Measurements from ENCODE around the gene DEFB132. TPM values are rescaled to one million over a fixed set of nuclear protein-coding genes. Genes with fewer than 3 reads are reported as not detected.
A peak's percentile ranks its signal among the peaks of the same experiment; 100 is the strongest.

The DEFB132 gene
- total and polyA plus RNA-seq, 2 of the 13 experiments (the other 11 are each of a cell fraction or from before 2014, with no cell fraction given), result not detected

- no peak for TF ChIP-seq E2F1 (CRISPR knock-in tag; IDR thresholded peaks at IDR 0.05)
- no peak for TF ChIP-seq ZNF234 (CRISPR knock-in tag; conservative IDR thresholded peaks at IDR 0.05)
- TF ChIP-seq TCF7L2 (IDR thresholded peaks at IDR 0.05; ENCODE audit: low read depth, low read length), result no peak
- no peak for TF ChIP-seq RXRB (CRISPR knock-in tag; IDR thresholded peaks at IDR 0.05; ENCODE audit: borderline replicate concordance)
- no peak for TF ChIP-seq ZNF343 (CRISPR knock-in tag; IDR thresholded peaks at IDR 0.05)
- TF ChIP-seq NRL (CRISPR knock-in tag; IDR thresholded peaks at IDR 0.05; ENCODE audit: borderline replicate concordance), result 0 out of 2 replicates have a peak, but pooled peaks have one; percentile 28
- TF ChIP-seq KLF13 (CRISPR knock-in tag; IDR thresholded peaks at IDR 0.05), result no peak
- no peak for TF ChIP-seq USF2 (IDR thresholded peaks at IDR 0.05; ENCODE audit: low read depth, low read length)
- TF ChIP-seq USF2 (CRISPR knock-in tag; IDR thresholded peaks at IDR 0.05; ENCODE audit: borderline replicate concordance), result no peak
- TF ChIP-seq NFKB2 (CRISPR knock-in tag; IDR thresholded peaks at IDR 0.05; ENCODE audit: borderline replicate concordance), result no peak
- TF ChIP-seq ZSCAN25 (CRISPR knock-in tag; IDR thresholded peaks at IDR 0.05), result no peak
- TF ChIP-seq ZBTB7A (CRISPR knock-in tag; IDR thresholded peaks at IDR 0.05), result no peak
- no peak for TF ChIP-seq NR2F2 (IDR thresholded peaks at IDR 0.05; ENCODE audit: borderline replicate concordance, low read depth)
- TF ChIP-seq ZNF850 (CRISPR knock-in tag; conservative IDR thresholded peaks at IDR 0.05), result no peak
- TF ChIP-seq TSC22D2 (CRISPR knock-in tag; IDR thresholded peaks at IDR 0.05; ENCODE audit: borderline replicate concordance), result no peak
- no peak for TF ChIP-seq ZNF773 (CRISPR knock-in tag; IDR thresholded peaks at IDR 0.05; ENCODE audit: borderline replicate concordance)
- TF ChIP-seq CHCHD3 (CRISPR knock-in tag; IDR thresholded peaks at IDR 0.05), result 0 out of 2 replicates have a peak, but pooled peaks have one; percentile 45
- TF ChIP-seq POLR2A (IDR thresholded peaks at IDR 0.05; ENCODE audit: insufficient read depth in 1 of 2, low read depth in 2 of 2, low read length in 2 of 2), result no peak
- no peak for TF ChIP-seq ZSCAN31 (CRISPR knock-in tag; IDR thresholded peaks at IDR 0.05; ENCODE audit: low read depth)
- TF ChIP-seq ZNF687 (CRISPR knock-in tag; IDR thresholded peaks at IDR 0.05), result peak; percentile 23; the same call in 1 of the 2 replicates
- no peak for TF ChIP-seq TFE3 (CRISPR knock-in tag; IDR thresholded peaks at IDR 0.05)
- no peak for TF ChIP-seq ZNF251 (CRISPR knock-in tag; IDR thresholded peaks at IDR 0.05)
- no peak for TF ChIP-seq IKZF4 (CRISPR knock-in tag; IDR thresholded peaks at IDR 0.05; ENCODE audit: borderline replicate concordance, low read depth, not compliant biosample characterization)
- no peak for TF ChIP-seq ZNF205 (CRISPR knock-in tag; IDR thresholded peaks at IDR 0.05)
Measured at GRCh38 chr20:263701-264100, 6.2 kb downstream of the DEFB132 start (continued).

Data from HepG2 (cell line).